HG03571 (cell line): Measurements from ENCODE around the gene KLRG1.

Experiments
- ATAC-seq: cut with Tn5 transposase; IDR thresholded peaks from one replicate; pipeline ENCODE4 v1.9.1; 2021; ENCODE audit not compliant: unreplicated experiment

KLRG1 gene

DNA sequence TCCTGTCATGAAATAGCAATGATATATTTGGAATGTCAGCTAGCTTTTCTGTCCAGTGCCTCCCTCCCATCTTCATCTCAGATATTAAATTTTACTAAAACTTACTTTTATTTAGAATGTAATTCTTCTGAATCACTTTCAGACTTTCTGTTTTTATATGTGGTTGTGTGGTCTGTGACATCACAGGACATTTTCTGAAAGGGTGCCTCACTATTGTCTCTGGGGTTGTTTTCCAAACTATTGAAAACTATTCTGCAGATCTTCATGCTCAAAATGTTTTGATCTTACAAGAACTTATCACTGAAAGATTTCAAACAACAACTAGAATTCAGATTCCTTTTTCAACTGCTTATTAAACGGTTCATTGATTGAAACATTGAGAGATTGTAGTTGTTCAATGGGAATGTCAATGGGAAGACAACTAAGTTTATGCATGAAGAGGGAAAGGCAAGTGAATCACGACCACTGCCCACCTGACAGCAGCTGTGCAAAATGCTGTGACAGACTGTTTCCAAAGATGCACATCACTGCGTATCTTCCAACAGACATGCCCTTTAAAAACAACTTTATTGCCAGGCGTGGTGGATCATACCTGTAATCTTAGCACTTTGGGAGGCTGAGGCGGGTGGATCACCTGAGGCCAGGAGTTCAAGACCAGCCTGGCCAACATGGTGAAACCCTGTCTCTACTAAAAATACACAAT lies 51.3 kb downstream of the KLRG1 start:
- no peak for ATAC-seq

- ATAC-seq = no peak
These were observed 52.0 kb downstream of the KLRG1 start for GRCh38 chr12:9041321-9041720.

- ATAC-seq = no peak
These were observed 54.4 kb downstream of the KLRG1 start for GRCh38 chr12:9043766-9044165.

DNA sequence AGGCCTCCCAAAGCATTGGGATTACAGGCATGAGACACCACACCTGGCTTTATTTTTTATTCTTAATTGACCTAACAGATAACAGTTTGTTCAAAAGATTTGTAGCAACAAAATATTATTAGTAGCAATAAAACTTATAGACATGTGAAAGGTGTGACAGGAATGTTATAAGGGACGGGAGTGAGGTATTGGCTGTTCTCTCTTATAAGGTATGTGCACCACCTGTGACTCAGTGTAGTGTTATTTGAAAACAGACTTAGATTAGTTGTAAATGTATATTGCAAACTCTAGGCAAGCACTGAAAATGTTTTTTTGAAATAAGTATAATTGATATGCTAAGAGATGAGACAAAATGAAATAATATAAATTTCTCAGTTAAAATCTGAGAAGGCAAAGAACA lies 57.8 kb downstream of the KLRG1 start:
- no peak for ATAC-seq

- no peak for ATAC-seq
These were observed 59.6 kb downstream of the KLRG1 start for GRCh38 chr12:9048930-9049329.

DNA sequence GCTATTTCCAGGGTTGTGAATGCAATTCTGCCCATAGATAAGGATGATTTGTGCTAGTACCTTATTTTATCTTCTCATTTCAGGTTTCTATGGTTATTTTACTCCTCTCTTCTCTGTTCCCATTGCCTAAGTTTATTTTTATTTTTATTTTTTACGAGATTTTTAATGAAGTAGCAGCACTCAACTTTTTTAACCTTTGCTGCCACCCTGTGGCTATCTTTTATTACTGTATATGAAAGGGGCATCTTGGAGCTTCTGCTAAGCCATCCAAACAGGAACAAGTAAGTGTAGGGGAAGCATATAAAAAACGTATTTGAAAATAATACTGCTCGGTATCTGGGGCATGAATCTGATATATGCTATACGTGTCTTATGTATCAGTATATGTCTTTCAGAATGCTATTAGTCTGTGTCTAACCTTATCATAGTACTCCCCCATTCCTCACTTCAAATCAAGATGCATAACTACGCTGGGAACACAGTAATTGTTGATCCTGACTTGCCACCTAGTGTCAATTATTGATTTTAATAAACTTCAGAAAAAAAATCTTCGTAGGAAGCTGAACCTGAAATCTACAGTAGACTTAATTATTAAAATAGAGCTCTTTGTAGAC lies 60.3 kb downstream of the KLRG1 start:
- ATAC-seq = no peak

DNA sequence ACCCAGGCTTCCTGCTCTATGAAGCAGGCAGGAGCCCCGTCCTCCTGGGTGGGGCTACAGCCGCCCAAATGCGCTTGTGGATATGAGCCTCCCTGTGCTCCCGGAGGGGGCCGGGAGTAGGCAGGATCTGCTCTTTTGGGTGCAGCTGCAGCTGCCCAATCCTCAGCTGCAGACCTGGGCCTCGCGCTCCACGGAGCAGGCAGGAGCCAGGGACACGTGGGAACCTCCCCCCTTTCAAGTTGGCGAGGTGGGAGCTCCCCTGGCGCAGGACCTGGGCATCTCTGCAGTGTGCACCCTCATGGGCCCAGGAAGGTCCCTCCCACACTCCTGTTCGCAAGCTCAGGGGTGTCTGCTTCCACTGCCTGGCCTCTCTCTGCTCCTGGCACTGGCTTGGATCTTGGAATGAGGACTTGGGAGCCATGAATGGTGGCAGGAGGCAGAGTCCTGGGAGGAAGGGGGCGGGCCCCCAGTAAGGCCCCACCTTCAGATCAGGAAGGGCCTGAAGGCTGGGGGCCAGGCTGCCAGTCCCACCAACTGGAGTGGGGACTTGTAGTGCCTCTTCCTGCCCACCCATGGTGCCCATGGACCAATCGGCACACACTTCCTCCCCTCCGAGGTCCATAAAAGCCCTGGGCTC lies 61.3 kb downstream of the KLRG1 start:
- ATAC-seq = no peak

DNA sequence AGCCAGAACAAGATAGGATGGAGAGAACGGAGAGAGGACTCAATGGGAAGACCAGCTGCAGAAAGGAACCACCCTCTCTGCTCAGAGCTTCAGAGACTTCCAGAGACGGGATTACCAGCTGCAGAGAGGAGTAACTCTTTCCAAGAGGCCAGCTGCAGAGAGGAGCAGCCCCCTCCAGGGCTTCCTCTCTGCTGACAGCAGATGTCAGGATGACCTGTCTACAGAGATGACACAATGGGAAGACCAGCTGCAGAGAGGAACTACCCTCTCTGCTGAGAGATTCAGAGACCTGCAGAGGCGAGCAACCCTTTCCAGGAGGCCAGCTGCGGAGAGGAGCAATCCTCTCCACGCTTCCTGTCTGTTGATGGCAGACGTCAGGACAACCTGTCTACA lies 61.8 kb downstream of the KLRG1 start:
- ATAC-seq = no peak

- ATAC-seq = no peak
These were observed 63.3 kb downstream of the KLRG1 start for GRCh38 chr12:9052610-9053009.
